RWPE1 (cell line): Measurements from ENCODE around the gene PRSS12.
A peak's percentile ranks its signal among the peaks of the same experiment; 100 is the strongest.
"Not testable (repeated sequence)": the region's sequence is repeated elsewhere in the genome, so short reads cannot be mapped to it uniquely, and the experiment has no call there.

Source experiments
- CTCF ChIA-PET: fragments of 350-600 bp; sonication (Branson Sonifier 250); formaldehyde crosslinking; extraction: SDS; loops from one replicate; lab custom pipeline; 2021; lab: Yijun Ruan, JAX
- POLR2A ChIA-PET: fragments of 400-600 bp; formaldehyde crosslinking; extraction: SDS; loops from one replicate; lab custom pipeline; 2020; ENCODE audit warnings: antibody characterized with exemption; ENCODE audit not compliant: low non-redundant PET; lab: Yijun Ruan, JAX
- DNase-seq: peaks from one replicate; pipeline ENCODE4 v3.0.0; 2012; ENCODE audit warnings: low spot score
- H3K27ac ChIP-seq: fragments of 450-650 bp; 2 replicates; pipeline ENCODE4 v1.5.1; 2017
- TF ChIP-seq, protein P1 (sequence below): fragments of 450-650 bp; conservative IDR thresholded peaks from 2 replicates; pipeline ENCODE4 v1.5.1; 2017; ENCODE audit warnings: low read depth, mild to moderate bottlenecking

PRSS12 gene, protein sequence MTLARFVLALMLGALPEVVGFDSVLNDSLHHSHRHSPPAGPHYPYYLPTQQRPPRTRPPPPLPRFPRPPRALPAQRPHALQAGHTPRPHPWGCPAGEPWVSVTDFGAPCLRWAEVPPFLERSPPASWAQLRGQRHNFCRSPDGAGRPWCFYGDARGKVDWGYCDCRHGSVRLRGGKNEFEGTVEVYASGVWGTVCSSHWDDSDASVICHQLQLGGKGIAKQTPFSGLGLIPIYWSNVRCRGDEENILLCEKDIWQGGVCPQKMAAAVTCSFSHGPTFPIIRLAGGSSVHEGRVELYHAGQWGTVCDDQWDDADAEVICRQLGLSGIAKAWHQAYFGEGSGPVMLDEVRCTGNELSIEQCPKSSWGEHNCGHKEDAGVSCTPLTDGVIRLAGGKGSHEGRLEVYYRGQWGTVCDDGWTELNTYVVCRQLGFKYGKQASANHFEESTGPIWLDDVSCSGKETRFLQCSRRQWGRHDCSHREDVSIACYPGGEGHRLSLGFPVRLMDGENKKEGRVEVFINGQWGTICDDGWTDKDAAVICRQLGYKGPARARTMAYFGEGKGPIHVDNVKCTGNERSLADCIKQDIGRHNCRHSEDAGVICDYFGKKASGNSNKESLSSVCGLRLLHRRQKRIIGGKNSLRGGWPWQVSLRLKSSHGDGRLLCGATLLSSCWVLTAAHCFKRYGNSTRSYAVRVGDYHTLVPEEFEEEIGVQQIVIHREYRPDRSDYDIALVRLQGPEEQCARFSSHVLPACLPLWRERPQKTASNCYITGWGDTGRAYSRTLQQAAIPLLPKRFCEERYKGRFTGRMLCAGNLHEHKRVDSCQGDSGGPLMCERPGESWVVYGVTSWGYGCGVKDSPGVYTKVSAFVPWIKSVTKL

DNA sequence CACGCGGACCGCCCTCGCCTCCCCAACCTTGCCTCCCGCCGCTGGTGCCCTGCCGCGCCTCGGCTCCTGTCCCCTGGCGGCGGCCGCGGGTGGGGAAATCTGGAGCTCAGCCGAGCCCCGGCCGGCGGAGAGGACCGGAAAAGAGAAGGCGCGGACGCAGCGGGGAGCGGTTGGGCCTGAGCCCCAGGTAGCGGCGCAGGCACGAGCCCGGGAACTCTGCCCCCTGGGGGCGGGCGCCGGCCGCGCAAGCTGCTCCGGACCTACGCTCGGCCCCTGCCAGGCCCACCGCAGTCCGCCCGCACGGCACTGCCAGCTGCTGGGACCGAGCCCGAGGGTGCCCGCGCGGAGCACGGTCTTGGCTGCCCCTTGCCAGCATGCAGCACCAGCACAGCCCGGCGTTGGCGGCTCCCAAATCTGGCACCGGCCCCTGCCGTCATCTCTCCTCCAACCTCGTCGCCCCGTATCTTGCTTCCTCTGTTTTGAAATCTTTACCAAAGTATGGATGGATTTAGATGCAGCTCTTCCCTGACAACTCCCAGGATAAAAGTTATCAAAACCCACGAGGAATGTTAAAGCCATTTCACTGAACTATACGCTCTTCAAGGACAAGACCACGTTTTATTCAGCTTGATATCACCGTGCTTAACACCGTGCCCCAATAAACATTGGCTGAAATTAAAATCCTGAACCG lies at the start of gene PRSS12:
Gene PRSS12 (minus strand): TSS at position 161 of the 691 bp plus-strand sequence. CDS start 283 bp downstream, outside the sequence.
- ChIA-PET POLR2A (no interaction called here), CTCF (interaction anchor here (0.5 to 1.8 kb wide), 14 partner anchors 10 to 172 kb away, joined by 3 to 11 read pairs (median 3); no protein-coding TSS in a partner anchor)
- peak; percentile 69 for DNase-seq
- TF ChIP-seq, protein P1, sequence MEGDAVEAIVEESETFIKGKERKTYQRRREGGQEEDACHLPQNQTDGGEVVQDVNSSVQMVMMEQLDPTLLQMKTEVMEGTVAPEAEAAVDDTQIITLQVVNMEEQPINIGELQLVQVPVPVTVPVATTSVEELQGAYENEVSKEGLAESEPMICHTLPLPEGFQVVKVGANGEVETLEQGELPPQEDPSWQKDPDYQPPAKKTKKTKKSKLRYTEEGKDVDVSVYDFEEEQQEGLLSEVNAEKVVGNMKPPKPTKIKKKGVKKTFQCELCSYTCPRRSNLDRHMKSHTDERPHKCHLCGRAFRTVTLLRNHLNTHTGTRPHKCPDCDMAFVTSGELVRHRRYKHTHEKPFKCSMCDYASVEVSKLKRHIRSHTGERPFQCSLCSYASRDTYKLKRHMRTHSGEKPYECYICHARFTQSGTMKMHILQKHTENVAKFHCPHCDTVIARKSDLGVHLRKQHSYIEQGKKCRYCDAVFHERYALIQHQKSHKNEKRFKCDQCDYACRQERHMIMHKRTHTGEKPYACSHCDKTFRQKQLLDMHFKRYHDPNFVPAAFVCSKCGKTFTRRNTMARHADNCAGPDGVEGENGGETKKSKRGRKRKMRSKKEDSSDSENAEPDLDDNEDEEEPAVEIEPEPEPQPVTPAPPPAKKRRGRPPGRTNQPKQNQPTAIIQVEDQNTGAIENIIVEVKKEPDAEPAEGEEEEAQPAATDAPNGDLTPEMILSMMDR, result peak; percentile 77
- no peak within 1 kb of the TSS for H3K27ac ChIP-seq

DNA sequence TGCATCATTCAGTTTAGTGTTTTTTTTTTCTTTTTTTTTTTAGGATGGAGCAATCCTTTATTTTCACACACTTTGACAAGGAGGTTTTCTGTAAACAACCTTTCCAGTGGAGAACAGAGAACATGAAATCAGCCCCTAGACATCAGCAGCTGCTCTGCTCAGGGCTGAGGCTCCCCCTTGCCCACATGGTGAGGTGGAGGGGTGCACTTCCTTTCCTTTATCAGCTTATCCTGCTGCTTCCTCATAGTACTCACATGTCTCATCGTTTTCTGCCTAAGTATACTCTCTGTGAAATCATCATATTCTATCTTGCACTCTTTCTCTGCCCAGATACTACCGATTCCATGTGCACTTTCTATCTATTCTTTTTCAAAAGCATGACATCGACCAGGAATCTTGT lies 47.6 kb upstream of the PRSS12 start:
- POLR2A ChIA-PET, result no interaction called here
- H3K27ac ChIP-seq, result no peak overlapping the region
- CTCF ChIA-PET, result no interaction called here
- DNase-seq, result no peak
- TF ChIP-seq, protein P1, result no peak

DNA sequence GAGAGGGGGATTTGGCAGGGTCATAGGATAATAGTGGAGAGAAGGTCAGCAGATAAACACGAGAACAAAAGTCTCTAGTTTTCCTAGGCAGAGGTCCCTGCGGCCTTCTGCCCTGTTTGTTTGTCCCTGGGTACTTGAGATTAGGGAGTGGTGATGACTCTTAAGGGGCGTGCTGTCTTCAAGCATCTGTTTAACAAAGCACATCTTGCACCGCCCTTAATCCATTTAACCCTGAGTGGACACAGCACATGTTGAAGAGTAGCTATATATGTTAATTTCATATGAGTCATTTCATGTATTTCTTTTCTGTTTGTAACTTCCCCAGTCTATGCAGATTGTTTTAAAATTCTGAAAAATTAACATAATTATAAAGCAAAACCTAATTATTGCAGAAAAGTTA lies 47.1 kb upstream of the PRSS12 start:
- CTCF ChIA-PET, H3K27ac ChIP-seq, DNase-seq, POLR2A ChIA-PET: not testable (repeated sequence)

DNA sequence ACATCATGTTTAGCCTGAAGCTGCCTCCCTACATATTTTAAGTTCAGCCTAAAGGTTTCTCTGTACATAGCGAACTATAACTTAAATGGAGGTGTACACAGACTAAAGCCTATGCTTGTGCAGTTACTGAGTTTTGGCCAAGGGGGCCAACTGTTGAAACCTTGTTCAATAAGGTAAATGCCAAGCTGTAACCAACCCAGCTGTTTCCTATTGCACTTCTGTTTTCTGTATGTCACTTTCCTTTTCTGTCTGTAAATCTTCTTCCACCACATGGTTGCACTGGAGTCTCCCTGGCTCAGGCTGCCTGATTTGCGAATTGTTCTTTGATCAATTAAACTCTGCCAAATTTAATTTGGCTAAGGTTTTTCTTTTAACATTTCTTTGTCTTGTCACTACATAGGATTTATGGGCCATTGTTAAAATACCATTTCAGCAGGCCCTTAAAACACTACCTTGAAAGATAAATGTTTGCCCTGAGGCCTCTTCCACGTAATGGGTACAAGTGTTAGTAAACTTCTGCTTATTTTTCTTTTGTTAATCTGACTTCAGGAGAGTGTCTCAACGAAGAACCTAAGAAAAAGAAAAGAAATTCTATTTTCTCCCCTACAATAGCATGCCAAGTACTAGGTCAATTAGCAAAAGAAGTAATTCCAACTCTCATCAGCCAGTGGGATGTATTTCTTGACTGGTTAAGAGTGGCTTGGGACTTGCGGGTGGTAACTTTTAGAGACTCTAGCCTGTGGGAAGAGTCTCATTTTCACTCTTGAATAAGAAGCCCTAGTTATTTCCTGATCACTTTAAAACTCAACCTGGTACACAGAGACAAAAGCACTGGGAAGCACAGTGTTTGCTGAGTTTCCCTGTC lies 45.7 kb upstream of the PRSS12 start:
- H3K27ac ChIP-seq, result no peak overlapping the region
- POLR2A ChIA-PET, result interaction anchor here (0.5 kb wide), 1 partner anchor 25 kb away, joined by 8 read pairs; no protein-coding TSS in a partner anchor
- no peak for DNase-seq
- TF ChIP-seq, protein P1, result no peak
- CTCF ChIA-PET, result interaction anchor here (0.6 to 0.9 kb wide), 5 partner anchors 12 to 193 kb away, joined by 3 to 4 read pairs (median 3); no protein-coding TSS in a partner anchor

DNA sequence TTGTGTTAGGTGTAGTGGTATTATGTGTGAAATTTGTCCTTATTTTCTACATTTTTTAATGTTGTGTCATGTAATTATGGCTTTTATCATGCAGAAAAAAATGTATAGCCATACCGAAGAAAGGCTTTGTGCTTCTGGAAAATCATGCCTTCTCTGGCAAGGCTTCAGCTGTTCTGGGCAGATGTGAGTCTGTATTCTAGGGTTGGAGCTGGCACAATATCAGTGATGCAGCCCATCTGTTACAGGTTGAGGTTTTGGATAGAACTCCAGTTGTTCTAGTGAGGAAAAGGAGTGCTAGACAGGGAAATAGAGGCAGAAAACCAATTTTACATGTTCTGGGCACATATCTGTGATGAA lies 44.8 kb upstream of the PRSS12 start:
- no peak overlapping the region for H3K27ac ChIP-seq
- POLR2A ChIA-PET, result interaction anchor here (0.5 kb wide), 1 partner anchor 25 kb away, joined by 8 read pairs; no protein-coding TSS in a partner anchor
- CTCF ChIA-PET, result interaction anchor here (0.6 to 0.9 kb wide), 4 partner anchors 13 to 194 kb away, joined by 3 to 4 read pairs (median 3); no protein-coding TSS in a partner anchor
- DNase-seq, result no peak
- TF ChIP-seq, protein P1, result no peak

DNA sequence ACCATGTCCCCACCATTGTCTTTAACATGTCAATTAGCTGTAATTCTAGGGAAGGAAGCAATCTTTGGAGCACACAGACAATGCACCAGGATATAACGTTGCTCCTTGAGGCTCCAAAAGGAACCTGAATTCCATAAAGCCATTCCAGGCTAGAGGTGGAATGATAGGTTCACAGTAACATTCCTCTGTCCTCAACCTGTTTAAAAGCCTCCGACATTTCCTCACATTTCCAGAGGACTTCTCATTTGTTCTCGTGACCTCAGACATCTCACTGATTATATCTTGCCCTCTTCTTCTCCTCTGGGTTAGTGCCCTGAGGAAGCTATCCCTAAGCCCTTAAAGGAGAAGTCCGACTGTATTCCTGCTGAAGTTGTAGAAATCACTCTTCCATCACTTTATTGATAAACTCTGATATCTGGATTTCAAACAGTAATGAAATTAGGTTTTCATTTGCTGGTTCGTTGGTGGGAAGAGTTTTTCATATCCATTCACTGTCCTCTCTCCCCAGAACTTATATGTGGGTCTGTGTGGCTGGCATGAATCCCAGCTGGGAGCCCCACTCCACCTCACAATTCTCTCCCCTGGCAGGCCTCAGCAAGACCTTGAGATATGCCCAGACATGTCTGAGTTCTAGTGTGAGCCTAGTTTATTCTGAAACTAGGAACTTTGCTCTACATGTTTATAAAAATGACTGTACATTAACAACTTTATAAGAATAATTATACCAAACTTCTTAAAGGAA lies 44.2 kb upstream of the PRSS12 start:
- DNase-seq, result peak; percentile 36
- TF ChIP-seq, protein P1, result no peak
- POLR2A ChIA-PET, result no interaction called here
- no peak overlapping the region for H3K27ac ChIP-seq
- CTCF ChIA-PET, result no interaction called here
